ENCODE measurements around the gene EVI5.
"Not testable (repeated sequence)": the region's sequence is repeated elsewhere in the genome, so short reads cannot be mapped to it uniquely, and the experiment has no call there.

EVI5 gene

DNA sequence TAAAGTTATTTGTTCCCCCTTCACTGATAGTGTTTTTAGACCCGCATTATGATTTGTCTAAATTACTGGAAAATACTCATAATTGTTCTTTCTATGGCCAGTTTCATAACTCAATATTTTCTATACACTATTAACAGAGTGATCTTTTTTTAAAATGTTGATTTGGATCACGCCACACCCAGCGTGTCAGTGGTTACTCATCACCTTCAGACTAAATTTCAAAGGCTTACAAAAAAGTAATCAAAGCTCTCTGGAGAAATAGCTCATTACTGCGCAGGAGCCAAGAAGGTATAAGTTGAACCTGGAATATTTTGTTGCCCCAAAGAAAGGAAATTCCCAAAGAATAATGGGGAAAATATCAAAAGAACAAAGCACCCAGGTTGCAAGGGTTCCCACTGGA lies 104.9 kb downstream of the EVI5 start:
- no peak for DNase-seq

DNA sequence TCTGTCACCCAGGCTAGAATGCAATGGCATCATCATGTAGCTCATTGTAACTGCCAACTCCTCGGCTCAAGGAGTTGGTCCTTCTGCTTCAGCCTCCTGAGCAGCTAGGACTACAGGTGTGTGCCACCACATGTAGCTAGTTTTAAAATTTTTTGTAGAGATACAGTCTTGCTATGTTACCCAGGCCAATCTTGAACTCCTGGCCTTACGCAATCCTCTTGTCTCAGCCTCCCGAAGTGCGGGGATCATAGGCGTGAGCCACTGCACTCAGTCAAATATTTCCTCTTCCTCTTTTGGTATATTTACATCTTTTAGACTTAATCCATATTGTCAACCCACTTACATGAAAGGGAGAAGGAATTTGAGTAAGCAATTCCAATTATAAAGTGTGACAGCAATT lies 121.1 kb downstream of the EVI5 start:
- DNase-seq: no peak

DNA sequence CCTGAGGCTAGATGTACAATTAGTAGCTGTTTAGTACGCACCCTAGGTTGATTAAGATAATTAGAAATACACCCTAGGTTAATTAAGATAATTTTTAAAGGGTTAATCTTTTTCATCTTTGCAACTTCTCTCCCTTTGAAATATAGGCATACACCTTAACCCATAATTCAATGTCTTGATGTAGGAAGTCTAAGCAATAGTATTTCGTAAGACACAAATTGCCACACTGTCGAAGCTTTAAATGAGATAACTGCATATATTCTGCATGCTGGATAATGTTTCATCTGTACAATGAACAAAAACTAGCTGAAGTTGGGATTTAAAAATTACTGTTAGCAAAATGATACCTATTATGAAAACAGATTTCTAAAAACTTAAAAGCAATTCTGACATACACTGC lies 122.9 kb downstream of the EVI5 start:
- DNase-seq: no peak

DNA sequence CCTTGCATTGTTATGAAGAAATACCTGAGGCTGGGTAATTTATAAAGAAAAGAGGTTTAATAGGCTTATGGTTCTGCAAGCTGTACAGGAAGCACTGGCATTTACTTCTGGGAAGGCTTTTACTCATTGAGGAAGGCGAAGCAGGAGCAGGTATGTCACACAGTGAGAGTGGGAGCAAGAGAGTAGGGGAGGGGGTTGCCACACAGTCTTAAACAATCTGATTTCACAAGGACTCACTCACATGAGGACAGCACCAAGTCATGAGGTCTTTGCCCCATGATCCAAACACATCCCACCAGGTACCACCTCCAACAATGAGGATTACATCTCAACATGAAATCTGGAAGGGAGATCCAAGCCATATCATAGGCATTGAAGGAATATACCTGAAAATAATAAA lies 127.2 kb downstream of the EVI5 start:
- no peak for DNase-seq

DNA sequence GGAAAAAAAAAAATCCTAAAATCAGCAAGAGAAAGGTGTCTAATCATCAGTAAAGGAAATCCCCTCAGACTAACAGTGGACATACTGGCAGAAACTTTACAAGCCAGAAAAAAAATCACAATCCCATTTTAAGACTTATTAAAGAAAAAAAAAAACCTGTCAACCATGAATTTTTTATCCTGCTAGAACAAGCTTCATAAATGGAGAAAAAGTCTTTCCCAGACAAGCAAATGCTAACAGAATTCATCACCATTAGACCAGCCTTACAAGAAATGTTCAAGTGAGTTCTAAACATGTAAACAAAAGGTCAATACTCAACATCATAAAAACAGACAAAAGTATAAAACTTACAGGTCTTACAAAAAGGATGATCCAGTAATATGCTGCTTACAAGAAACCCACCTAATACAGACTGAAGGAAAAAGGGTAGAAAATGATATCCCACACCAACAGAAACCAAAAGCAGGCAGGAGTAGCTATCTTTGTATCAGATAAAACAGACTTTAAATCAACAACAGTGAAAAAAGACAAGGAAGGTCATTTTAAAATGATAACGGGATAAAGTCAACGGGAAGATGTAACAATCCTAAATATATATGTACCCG lies 129.6 kb downstream of the EVI5 start:
- no peak for DNase-seq

DNA sequence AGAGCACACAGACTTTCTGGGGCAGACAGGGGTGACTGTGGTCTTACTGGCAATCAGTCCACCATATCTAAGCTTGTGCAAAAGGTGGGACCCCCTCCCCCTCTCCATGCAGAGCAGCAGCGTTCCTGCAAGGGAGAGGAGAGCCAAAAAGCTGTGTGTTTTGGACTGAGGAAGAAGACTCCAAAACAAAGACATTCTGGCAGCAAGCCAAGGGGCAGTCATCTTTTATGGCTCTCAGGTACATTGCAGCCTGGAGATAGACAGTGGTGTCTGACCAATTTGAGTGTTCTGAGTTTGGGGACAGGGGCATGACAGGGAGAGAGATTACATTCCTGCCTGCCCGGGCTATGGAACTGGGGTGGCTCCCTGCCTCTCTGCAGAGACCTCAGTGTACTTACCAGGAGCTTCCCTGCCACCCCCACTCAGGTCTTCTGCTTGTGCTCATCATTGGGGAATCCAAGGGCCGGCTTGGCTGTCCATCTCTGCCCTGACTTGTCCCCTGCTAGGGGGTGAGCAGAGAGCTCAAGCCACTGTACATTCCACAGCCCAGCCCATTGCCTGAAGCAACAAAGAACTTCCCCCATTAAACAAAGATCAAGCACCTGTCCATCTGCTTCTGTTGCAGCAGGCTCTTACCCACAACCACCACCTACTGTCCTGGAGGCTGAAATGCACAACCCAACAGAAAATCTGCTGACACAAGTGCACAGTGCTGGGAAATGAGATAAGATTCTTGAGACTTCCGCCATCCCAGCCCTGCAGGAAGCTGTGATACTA lies 131.1 kb downstream of the EVI5 start:
- no peak for DNase-seq

DNA sequence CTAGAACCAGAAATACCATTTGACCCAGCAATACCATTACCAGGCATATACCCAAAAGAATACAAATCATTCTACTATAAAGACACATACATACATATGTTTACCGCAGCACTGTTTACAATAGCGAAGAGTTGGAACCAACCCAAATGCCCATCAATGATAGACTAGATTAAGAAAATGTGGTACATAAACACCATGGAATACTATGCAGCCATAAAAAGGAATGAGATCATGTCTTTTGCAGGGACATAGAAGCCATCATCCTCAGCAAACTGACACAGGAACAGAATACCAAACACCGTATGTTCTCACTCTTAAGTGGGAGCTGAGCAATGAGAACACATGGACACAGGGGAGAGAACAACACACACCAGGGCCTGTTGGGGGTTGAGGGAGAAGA lies 144.2 kb downstream of the EVI5 start:
- not testable (repeated sequence) for DNase-seq

DNA sequence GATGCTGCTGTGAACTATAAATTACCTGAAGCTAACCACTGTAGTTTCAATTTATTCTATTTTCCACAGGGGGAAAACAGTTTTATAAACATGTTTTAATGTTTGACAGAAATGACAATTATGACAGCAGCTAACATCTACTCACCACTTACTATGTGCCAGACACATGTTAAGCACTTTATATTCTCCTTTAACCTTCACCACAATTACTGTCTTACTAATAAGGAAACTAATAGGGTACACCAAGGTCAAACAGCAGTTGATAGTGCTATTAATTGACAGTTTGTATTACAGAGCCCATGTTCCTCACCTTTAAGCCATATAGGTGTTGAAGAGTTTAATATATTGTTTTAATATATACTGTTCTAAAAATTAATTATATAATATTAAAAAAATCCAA lies 146.4 kb downstream of the EVI5 start:
- DNase-seq: no peak

DNA sequence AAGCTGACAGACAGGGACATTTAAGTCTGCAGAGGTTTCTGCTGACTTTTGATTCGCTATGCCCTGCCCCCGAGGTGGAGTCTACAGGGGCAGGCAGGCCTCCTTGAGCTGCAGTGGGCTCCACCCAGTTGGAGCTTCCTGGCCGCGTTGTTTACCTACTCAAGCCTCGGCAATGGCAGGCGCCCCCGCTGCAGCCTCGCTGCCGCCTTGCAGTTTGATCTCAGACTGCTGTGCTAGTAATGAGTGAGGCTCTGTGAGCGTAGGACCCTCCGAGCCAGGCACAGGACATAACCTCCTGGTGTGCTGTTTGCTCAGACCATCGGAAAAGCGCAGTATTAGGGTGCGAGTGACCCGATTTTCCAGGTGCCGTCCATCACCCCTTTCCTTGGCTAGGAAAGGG lies 149.7 kb downstream of the EVI5 start:
- not testable (repeated sequence) for DNase-seq

DNA sequence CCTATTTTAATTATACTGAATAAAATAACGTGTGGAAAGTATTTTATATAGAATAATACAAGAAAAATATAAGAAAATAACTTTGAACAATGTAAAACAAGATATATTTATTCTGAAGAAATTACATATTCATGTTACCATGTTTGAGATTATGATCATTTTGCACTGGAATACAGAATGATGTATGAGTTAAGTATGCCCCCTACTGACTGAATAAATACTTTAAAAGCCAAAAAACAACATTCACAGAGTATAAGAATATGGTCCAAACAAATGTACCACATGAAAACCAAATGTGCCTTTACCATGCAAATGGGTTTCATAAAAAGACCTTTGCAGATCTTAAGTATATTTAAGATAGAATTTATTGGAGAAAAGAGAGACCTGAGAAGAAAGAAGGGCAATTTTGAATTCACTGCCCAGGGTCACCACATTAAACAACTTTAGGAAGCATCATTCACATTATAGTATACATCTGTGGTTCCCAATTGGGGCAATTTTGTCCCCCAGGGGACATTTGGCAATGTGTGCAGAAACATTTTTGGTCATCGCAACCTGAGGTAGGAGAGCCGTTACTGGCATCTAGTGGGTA lies 161.6 kb downstream of the EVI5 start:
- DNase-seq: no peak

DNA sequence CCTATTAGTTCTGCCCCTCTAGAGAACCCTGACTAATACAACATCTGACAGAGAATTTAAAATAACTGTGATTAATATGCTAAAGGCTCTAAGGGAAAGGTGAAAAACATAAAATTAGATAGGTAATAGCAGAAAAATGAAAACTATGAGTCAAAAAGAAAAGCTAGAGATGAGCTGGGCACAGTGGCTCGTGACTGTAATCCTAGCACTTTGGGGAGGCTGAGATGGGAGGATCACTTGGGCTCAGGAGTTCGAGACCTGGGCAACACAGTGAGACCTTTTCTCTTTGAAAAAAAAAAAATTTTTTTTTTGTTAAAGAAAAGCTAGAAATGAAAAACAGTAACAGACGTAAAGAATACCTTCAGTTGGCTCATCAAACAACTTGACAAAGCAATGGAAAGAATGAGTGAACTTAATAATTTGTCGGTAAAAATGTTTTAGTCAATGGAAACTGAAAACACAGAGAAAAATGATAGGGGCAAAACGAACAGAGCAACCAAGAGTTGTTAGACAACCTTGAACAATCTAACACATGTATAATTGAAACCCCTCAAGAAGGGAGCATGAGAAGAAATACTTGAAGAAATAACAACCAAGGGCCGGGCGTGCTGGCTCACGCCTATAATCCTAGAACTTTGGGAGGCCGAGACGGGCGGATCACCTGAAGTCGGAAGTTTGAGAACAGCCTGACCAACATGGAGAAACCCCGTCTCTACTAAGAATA lies 165.3 kb downstream of the EVI5 start:
- DNase-seq: no peak

DNA sequence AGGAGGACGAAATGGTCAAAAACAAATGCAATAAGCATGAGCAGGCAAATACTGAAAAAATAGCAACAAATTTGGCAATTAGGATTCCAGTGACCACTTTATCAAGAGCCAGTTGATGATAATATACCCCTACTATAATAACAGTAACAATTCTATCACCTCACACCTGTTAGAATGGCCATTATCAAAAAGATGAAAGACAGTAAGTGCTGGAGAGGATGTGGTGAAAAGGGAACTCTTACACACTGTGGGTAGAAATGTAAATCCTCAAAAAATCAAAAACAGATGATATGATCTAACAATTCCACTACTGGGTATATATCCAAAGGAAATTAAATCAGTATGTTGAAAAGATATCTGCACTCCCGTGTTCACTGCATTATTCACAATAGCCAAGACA lies 183.9 kb downstream of the EVI5 start:
- DNase-seq: no peak

DNA sequence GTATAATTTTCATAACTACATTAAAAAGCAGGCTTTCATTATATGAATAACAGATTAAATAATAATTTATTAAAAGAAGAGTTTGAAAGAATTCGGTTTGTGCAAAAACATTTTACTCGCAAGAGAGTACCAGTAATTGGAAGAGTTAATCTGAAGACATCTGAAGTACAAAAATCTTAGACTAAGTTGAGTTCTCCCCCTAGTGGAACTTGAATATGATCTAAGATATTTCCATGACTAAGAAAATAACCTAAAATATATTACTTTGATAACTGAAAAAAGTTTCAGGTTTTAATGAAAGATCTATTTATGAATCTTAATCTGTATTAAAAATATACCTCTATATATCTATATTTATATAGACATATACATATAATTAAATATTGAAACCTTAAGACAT lies 185.7 kb downstream of the EVI5 start:
- DNase-seq: no peak

DNA sequence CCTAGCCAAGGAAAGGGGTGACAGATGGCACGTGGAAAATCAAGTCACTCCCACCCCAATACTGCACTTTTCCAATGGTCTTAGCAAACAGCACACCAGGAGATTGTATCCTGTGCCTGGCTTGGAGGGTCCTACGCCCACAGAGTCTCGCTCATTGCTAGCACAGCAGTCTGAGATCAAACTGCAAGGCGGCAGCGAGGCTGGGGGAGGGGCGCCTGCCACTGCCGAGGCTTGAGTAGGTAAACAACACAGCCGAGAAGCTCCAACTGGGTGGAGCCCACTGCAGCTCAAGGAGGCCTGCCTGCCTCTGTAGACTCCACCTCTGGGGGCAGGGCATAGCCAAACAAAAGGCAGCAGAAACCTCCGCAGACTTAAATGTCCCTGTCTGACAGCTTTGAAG lies 195.5 kb downstream of the EVI5 start:
- DNase-seq: not testable (repeated sequence)

DNA sequence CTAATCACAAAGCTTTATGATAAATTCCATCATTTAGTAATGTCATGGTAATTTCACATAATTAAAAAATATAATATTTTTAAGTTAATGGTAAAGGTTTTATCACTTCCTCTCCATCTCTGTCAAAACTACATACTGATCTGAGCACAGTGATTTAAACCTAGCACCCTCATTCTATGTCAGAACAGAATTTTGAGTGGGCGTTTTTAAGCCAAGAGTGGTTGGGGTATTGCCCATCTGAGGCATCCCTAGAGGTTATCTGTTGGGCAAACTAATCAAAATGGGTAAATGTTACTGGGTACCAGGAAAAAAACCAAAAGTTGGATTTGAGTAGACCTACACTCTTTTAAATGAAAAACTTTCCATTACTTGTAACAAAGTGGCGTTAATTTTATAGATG lies 197.5 kb downstream of the EVI5 start:
- no peak for DNase-seq

DNA sequence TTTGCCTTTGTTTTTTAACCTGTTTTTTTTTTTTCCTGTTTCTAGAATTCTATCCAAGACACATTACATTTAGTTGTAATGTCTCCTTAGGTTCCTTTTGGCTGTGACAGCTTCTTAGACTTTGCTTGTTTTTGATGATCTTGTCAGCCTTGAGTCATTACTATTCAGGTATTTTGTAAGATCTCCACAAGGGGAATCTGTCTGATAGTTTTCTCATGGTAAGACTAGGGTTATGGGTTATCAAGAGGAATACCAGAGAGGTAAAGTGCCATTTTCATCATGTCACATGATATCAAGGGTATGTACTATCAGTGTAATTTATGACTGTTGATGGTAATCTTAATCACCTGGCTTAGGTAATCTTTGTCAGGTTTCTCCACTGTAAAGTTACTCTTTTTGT lies 199.1 kb downstream of the EVI5 start:
- DNase-seq: no peak

DNA sequence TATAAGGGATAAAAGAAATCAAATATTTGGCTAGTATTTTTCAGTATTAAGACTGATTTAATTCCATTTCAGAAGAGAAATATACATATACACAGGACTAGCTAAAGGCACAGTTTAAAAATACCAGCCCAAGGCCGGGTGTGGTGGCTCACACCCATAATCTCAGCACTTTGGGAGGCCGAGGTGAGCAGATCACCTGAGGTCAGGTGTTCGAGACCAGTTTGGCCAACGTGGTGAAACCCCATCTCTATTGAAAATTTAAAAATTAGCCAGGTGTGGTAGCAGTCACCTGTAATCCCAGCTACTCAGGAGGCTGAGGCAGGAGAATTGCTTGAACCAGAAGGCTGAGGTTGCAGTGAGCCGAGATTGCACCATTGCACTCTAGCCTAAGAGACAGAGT lies 200.1 kb downstream of the EVI5 start:
- not testable (repeated sequence) for DNase-seq

DNA sequence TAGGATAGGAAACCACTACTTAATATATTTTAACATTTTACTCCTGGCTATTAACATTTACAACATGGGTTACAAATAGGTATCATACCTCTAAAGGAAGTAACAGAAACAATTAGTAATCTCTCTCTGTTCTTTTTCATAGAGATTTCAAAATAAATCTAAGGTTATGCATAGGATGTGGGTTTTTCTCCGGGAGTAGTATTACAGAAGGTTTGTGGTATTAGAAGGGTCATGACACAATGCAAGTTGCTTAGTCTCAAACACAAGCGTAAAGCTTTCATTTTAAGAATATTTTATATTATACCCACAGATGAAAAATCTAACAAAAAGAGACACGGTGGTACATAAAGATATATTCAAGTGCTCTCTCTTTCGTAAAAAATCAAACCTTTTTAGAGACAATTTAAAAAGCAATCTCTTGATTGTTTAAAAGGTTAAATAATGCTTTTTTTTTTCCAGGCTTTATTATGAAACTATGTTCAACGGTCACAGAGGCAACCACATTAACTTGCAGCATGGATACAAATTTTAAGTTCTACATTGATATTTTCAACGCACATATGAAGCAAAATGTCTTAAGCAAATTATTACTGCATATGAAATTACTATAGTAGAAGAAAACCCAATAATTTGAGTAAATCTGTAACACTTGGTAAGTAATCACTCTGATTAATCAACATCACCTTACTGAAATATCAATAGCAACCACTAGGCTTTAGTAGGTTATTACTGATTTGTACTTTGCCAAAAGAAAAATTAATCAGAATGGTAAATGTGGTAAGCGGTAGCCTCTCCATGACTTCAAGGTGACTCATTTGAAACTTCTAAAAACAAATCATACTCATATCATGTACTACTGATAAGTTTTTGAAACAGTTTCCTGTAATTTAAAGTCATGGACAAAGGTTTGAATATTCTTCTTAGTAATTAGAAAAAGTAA lies 200.8 kb downstream of the EVI5 start:
- DNase-seq: no peak

DNA sequence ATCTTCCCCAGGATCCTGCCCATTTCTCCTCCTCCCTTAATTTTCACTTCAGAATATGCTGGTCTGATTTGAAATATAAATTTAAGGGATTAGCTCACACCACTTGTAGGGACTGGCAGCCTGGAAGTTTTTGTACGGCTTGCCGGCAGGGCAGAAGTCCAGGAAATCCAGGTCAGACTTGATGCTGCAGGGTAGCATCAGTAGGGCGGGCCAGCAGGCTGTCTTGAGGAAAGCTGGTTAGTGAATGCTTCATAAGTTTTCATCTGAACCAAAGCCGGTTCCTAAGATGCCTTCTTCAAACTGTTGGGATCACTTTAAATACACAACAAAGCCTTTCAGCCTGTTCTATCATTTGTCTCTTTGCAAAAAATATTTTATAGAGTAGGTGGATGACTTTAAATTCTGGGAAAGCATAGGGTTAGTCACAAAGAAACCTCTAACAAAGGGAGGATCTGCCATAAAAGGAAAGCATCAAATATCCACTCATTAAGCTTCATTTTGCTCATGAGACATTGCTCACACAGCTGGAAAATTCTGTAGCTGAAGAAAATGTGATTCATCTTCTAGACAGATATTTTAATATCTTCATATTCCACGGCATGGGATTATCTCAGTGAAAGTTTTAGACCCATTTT lies 207.5 kb downstream of the EVI5 start:
- no peak for DNase-seq

DNA sequence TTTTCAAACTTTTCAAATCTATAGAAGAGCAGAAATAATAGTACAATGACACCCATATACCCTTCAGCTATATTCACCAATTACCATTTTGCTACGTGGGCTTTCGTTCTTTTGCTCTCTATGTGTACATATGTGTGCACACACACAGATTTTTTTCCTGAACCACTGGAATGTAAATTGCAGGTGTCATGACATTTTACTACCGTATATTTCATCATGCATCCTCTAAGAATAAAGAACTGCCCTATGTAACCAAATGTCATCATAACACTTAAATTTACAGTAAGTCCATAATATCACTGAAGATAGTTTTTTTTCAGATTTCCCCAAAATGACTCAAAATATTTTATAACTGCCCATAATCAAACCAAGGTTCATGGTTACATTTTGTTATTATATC lies 209.8 kb downstream of the EVI5 start:
- DNase-seq: no peak

DNA sequence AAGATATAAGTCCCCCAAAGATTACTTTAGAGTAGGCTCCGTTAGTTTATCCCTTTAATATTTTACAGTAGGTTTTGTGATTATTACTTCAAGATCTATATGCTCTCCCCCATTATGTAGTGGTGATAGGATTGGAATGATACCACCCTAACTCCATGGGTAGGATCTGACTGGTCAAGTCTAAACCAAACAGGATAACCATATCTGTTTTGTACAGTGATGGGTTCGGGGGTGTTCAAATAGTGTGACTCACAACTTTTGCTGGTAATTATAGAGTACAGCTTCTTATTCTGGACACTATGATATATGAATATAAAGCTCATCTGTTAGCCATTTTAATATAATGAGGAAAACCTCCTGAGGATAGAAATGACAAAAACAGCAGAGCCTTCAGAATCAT lies 212.4 kb downstream of the EVI5 start:
- DNase-seq: no peak

DNA sequence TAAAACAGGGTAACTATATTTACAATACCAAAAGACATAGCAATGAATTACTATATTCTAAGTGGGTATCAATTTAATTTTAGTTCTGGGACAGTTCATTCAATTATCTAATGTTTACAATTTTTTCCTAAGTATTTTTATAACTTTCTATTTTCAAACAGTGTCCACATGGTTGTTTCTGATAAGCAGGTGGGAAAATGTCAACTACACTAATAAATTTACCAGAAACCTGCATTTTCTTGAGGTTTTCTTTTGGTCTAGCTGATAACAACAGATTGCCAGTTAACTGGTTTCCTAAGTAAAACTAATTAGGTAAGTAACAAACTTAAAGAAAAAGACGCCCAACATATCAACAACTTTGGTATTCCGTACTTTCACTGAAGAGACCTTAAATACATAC lies 213.3 kb downstream of the EVI5 start:
- DNase-seq: no peak
